GM21786 (cell line): ENCODE results near the gene OR8B4.
A peak's percentile ranks its signal among the peaks of the same experiment; 100 is the strongest.
"Not testable (repeated sequence)": the region's sequence is repeated elsewhere in the genome, so short reads cannot be mapped to it uniquely, and the experiment has no call there.

ENCODE experiments used
- ATAC-seq: cut with Tn5 transposase; IDR thresholded peaks from one replicate; pipeline ENCODE4 v1.9.1; 2021; ENCODE audit not compliant: unreplicated experiment

OR8B4 gene

GRCh38 chr11:124424384-124424921, at the start of gene OR8B4:
Gene OR8B4, minus strand, starts transcription at chr11:124424871. Its CDS starts 0 bp downstream, at chr11:124424871.
- ATAC-seq, result no peak

- no peak for ATAC-seq
These were observed 49.4 kb upstream of the OR8B4 start for GRCh38 chr11:124474079-124474478.

- ATAC-seq, result no peak
These were observed 48.8 kb upstream of the OR8B4 start for GRCh38 chr11:124473476-124473875.

GRCh38 chr11:124470561-124471227, 46.0 kb upstream of the OR8B4 start:
- no peak for ATAC-seq

GRCh38 chr11:124467381-124467927, 42.8 kb upstream of the OR8B4 start:
- no peak for ATAC-seq

- no peak for ATAC-seq
These were observed 40.7 kb upstream of the OR8B4 start for GRCh38 chr11:124465368-124465767.

- no peak for ATAC-seq
These were observed 39.3 kb upstream of the OR8B4 start for GRCh38 chr11:124463990-124464389.

- ATAC-seq, result no peak
These were observed 38.7 kb upstream of the OR8B4 start for GRCh38 chr11:124463324-124463723.

GRCh38 chr11:124460459-124460858, 35.8 kb upstream of the OR8B4 start:
- ATAC-seq, result no peak

GRCh38 chr11:124459379-124459778, 34.7 kb upstream of the OR8B4 start:
- not testable (repeated sequence) for ATAC-seq

GRCh38 chr11:124454552-124454951, 29.9 kb upstream of the OR8B4 start:
- ATAC-seq, result no peak

GRCh38 chr11:124446916-124447315, 22.2 kb upstream of the OR8B4 start:
- no peak for ATAC-seq

GRCh38 chr11:124445646-124446150, 21.0 kb upstream of the OR8B4 start, which contains the start of gene OR8B8:
Gene OR8B8, minus strand, starts transcription at chr11:124445696. Its CDS starts 4,611 bp downstream, at chr11:124441085.
- ATAC-seq, result no peak

- no peak for ATAC-seq
These were observed 18.2 kb upstream of the OR8B4 start for GRCh38 chr11:124442847-124443246.

GRCh38 chr11:124442442-124442841, 17.8 kb upstream of the OR8B4 start:
- no peak for ATAC-seq

- ATAC-seq, result no peak
These were observed 16.8 kb upstream of the OR8B4 start for GRCh38 chr11:124441519-124441918.

- no peak for ATAC-seq
These were observed 16.4 kb upstream of the OR8B4 start for GRCh38 chr11:124441081-124441480.

GRCh38 chr11:124440608-124441007, 15.9 kb upstream of the OR8B4 start:
- no peak for ATAC-seq

- no peak for ATAC-seq
These were observed 10.0 kb upstream of the OR8B4 start for GRCh38 chr11:124434699-124435098.

GRCh38 chr11:124429599-124429998, 4.9 kb upstream of the OR8B4 start:
- no peak for ATAC-seq

GRCh38 chr11:124421043-124421442, 3.6 kb downstream of the OR8B4 start:
- ATAC-seq, result no peak

- ATAC-seq, result peak; percentile 69
These were observed 9.2 kb downstream of the OR8B4 start for GRCh38 chr11:124415356-124415923.
